NK-92 treated with Interleukin-12 subunit alpha and Interleukin-12 subunit beta, amount 100 ng/mL, for 24 hours (cell line): Measurements from ENCODE around the gene KICS2.
"Not testable (repeated sequence)": the region's sequence is repeated elsewhere in the genome, so short reads cannot be mapped to it uniquely, and the experiment has no call there.

Source experiments
- DNase-seq: peaks from one replicate; lab custom pipeline; 2025; lab: John Stamatoyannopoulos, UW

The KICS2 gene

DNA sequence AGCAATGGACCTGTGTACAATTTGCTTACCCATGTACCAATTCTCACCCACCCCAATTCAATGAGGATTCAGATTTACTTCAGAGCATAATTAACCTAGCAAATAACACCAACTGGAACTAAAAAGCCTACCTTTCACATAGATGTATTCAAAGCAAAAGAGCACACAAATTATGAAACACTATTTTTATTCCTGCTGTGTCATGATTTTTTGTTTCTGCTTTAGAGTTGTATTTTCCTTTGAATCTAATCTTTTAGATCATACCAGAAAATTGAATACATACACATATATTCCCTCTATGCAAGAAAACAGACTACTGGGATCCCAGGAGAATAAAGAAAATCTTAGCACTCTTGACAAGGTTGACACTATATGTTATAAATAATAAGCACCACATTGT is 5.9 kb downstream of the KICS2 start:
- DNase-seq: no peak

GRCh38 chr12:64212119-64212746 is 9.9 kb downstream of the KICS2 start:
- DNase-seq: no peak

DNA sequence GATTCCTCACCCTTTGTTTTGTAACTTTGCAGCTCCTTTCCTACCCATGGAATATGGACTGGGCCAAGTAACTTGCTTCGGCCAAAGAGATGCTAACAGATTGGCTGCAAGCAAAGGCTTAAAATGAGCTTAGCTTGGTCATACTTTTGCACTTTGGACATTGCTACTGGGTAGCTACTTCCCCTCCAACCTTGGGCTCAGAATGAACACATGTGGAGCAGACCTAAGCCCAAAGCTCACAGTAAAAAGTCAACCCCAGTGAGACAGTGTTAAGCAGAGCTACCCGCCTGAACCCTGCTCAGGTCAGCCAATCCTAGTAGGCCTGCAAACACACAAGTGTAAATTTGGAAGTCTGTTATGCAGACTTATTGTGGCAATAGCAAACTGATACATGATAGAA is 14.6 kb downstream of the KICS2 start:
- DNase-seq: no peak

GRCh38 chr12:64205542-64205941 is 16.6 kb downstream of the KICS2 start:
- no peak for DNase-seq

- no peak for DNase-seq
Measured at GRCh38 chr12:64203775-64204174, 18.3 kb downstream of the KICS2 start.

- DNase-seq: no peak
Measured at GRCh38 chr12:64203036-64203435, 19.1 kb downstream of the KICS2 start.

DNA sequence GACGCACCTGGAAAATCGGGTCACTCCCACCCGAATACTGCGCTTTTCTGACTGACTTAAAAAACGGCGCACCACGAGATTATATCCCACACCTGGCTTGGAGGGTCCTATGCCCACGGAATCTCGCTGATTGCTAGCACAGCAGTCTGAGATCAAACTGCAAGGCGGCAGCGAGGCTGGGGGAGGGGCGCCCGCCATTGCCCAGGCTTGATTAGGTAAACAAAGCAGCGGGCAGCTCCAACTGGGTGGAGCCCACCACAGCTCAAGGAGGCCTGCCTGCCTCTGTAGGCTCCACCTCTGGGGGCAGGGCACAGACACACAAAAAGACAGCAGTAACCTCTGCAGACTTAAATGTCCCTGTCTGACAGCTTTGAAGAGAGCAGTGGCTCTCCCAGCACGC is 26.3 kb downstream of the KICS2 start:
- not testable (repeated sequence) for DNase-seq

DNA sequence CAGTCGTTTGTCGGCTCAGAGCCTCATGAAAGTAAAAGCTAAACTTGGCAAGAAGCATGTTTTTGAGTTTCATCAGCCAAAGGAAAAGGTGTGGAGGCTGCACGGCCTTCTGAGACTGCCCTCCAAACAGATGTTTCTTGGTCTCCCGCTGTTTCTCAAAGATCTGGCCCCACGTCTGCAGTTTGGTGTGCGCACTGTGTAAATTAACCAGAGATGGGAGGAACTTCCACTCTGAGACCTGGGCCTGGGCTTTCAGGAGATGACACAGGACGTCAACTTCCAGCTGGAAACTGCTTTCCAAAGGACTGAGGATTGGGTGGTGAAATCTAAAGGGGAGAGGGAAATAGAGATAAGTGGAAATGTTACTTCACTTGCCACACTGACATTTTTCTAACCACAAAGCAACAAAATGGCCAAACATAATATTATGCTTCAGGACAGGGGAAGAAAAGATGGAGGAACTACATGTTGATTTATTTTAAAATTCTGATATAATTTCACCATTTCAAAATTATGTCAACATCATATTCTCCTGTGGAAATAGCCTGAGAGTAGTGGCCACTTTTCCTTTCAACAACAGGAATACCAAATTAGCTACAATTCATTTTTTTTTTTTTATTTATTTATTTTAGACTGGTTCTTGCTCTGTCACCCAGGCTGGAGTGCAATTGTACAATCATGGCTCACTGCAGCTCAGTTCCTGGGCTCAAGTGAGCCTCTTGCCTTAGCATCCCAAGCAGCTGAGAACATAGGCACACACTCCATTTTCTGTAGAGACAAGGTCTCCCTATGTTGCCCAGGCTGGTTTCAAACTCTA is 27.6 kb downstream of the KICS2 start:
- DNase-seq: no peak

DNA sequence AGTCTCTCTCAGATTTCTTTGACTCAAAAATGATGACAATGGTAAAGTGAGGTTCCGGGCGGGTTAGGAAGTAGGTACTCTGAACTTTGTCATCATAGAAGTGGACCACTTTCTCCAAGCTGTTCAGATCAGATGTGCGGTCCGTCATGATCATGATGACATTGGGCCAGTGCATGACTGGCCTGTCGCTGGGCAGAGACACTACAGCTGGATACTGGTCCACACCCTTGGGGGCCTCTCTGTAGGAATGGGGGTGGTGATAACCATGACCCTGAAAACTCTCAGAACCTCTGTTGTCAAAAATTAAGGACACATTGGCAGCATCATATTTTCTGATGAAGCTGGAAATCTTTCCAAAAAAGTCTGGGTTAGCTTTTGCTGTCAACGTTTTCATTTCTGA is 28.2 kb downstream of the KICS2 start:
- DNase-seq: no peak

GRCh38 chr12:64192644-64193444 is 29.3 kb downstream of the KICS2 start:
- no peak for DNase-seq

DNA sequence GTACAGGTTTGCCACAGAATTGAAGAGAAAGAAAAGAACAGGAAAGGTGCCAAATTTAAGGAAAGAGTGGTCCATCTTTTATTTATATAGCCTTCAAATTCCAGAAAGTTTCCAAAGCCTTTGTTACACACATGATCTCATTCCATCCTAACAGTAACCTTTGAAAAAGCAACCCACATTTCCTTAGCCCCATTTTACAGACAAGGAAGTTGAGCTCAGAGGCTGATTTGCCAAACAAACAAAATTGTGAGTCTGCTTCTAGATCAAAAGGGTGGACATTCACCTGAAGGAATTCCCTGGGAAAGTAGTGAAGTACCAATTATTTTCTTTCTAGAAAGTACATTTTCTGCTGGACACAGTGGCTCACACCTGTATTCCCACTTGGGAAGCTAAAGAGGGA is 32.0 kb downstream of the KICS2 start:
- no peak for DNase-seq

DNA sequence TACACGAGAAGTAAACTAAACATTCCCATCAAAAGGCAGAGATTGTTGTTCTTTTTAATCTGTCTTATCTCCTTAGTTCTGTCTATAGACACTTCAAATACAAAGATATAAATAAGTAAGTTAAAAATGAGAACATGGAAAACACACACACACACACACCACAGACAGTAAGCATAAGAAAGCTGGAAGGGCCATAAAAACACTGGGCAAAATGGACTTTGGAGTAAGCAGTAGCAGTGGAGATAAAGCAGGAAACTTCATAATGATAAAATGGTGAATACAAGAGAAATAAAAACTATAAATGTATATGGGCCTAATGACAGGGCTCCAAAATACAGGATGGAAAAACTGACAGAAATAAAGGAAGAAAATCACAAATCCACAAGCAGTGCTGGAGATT is 32.6 kb downstream of the KICS2 start:
- no peak for DNase-seq

GRCh38 chr12:64187794-64188193 is 34.3 kb downstream of the KICS2 start:
- DNase-seq: no peak

GRCh38 chr12:64187370-64187769 is 34.7 kb downstream of the KICS2 start:
- DNase-seq: no peak

- no peak for DNase-seq
Measured at GRCh38 chr12:64186789-64187188, 35.3 kb downstream of the KICS2 start.

GRCh38 chr12:64184216-64184615 is 37.9 kb downstream of the KICS2 start:
- no peak for DNase-seq

DNA sequence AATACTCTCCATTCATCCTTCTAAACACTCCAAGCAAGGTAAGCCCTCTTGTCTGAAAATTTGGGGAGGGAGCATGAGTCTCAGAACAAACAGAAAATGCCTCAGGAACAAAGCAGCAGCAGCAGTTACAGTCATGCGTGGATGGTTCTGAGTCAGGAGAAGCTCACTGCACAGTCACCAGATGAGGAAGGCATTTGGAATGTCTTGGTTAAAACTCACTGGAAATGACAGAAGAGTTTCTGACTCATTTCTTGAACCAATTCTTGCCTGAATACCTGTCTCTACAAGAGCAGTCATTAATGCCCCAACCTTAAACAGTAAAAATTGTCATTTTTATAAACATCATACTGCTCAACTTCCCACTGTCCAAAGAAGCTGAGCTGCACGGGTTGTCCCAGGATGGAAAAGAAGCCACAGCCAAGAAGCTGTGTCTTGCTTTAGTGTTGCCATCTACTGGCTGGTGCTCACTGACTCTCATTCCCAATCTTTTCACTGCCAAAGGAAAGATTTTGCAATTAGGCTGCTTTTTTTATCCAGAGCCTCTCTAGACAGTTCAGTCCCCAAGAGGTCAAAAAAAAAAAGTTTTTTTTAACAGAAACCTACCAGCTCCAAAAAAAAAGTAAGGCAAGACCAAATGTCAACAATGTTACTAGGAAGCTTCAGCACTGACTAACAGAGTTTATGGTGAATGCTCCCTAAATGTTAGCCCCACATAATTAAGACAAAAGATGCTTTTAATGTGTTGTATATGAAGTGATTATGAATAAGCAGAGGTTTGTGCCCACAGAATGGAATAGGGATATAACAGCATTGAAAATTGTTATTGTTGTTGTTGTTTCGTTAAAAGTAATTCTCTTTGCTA is 40.4 kb downstream of the KICS2 start:
- DNase-seq: no peak

- DNase-seq: no peak
Measured at GRCh38 chr12:64180951-64181350, 41.1 kb downstream of the KICS2 start.

DNA sequence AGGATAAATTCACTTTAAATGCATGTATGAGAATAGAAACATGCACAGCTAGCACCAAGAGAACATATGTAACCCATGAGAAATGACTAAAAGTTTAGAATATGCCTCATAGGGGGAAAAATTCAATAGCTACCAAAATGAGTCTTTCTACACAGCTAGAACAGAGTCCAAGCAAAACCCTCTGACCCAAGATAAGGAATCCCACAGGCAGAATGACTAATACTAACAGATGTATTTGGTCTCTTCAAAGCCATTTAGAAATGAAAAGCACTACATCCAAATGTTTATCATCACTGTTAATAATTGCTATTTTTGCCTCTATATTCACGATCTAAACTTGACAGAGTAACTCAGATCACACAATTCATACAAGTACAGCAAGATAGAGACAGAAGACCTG is 44.0 kb downstream of the KICS2 start:
- no peak for DNase-seq

DNA sequence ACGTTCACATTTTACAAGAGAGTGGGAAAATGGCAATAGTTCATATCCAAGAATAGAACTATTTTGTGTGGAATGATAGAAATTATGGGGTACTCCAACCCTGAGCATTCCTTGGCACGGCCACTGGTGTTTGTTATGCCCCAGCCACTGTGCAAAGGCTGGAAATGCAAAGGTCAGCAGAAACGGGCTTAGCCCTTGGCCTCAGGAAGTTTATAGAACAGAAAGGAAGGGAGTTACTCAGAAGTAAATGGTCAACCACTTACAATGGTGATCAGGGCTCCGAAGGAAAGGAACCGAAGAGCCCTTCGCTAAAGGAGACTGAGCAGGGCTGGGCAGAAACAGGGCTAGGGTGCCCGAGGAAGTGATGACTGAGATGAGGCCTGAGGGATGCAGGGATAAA is 45.1 kb downstream of the KICS2 start:
- no peak for DNase-seq

- DNase-seq: no peak
Measured at GRCh38 chr12:64175254-64175945, 46.7 kb downstream of the KICS2 start.
